HepG2 (cell line): ENCODE measurements around the gene ANKRD52. TPM values are rescaled to one million over a fixed set of nuclear protein-coding genes. Genes with fewer than 3 reads are reported as not detected.

Experiments used
- AKAP8 ChIP-seq: sonication (generic); formaldehyde crosslinking; IDR thresholded peaks from 2 replicates; pipeline ENCODE4 v1.5.1; 2020; ENCODE audit warnings: mild to moderate bottlenecking, missing genetic modification reagents
- CBX2 ChIP-seq, 2 experiments: fragments of 200-600 bp in 1 of 2; sonication (generic); formaldehyde crosslinking in 1 of 2; IDR thresholded peaks; 2 replicates each; pipeline versions ENCODE4 v1.7.0 to v1.8.1; 2018 to 2022; ENCODE audit warnings: low read depth in 2 of 2, low read length in 1 of 2, mild to moderate bottlenecking in 1 of 2, missing genetic modification reagents in 1 of 2
- CBX5 ChIP-seq: sonication (generic); formaldehyde crosslinking; IDR thresholded peaks from 2 replicates; pipeline ENCODE4 v1.4.0; 2020; ENCODE audit warnings: missing genetic modification reagents, borderline replicate concordance
- ELF1 ChIP-seq: sonication (generic); formaldehyde crosslinking; IDR thresholded peaks from 2 replicates; pipeline ENCODE4 v1.4.0; 2020; ENCODE audit warnings: missing genetic modification reagents
- GATAD1 ChIP-seq: IDR thresholded peaks from 2 replicates; pipeline ENCODE4 v1.6.1; 2016; ENCODE audit warnings: missing genetic modification reagents, missing compliant biosample characterization
- HHEX ChIP-seq: IDR thresholded peaks from 2 replicates; pipeline ENCODE4 v1.6.1; 2016; ENCODE audit warnings: control low read depth
- HIVEP1 ChIP-seq: sonication (generic); formaldehyde crosslinking; IDR thresholded peaks from 2 replicates; pipeline ENCODE4 v1.4.0; 2020; ENCODE audit warnings: mild to moderate bottlenecking, missing genetic modification reagents
- HOXA5 ChIP-seq: sonication (generic); formaldehyde crosslinking; IDR thresholded peaks from 2 replicates; pipeline ENCODE4 v1.4.0; 2020; ENCODE audit warnings: missing genetic modification reagents
- PCBP1 ChIP-seq: fragments of 200-400 bp; formaldehyde crosslinking; IDR thresholded peaks from 2 replicates; pipeline ENCODE4 v1.6.1; 2017; ENCODE audit warnings: mild to moderate bottlenecking, low read depth, low read length, borderline replicate concordance
- SAFB2 ChIP-seq: sonication (generic); formaldehyde crosslinking; IDR thresholded peaks from 2 replicates; pipeline ENCODE4 v1.5.1; 2020; ENCODE audit warnings: missing genetic modification reagents, low read depth, mild to moderate bottlenecking, borderline replicate concordance
- TCF7L2 ChIP-seq: IDR thresholded peaks from 2 replicates; pipeline ENCODE4 v1.6.1; 2011; ENCODE audit warnings: mild to moderate bottlenecking, low read depth, low read length, moderate library complexity
- ZNF253 ChIP-seq: sonication (generic); formaldehyde crosslinking; IDR thresholded peaks from 2 replicates; pipeline ENCODE4 v1.8.0; 2022; ENCODE audit warnings: mild to moderate bottlenecking, missing genetic modification reagents, borderline replicate concordance
- ZNF451 ChIP-seq: sonication (generic); formaldehyde crosslinking; IDR thresholded peaks from 2 replicates; pipeline ENCODE4 v1.5.0; 2020; ENCODE audit warnings: mild to moderate bottlenecking, missing genetic modification reagents
- ZNF776 ChIP-seq: sonication (generic); formaldehyde crosslinking; IDR thresholded peaks from 2 replicates; pipeline ENCODE4 v1.4.0; 2020; ENCODE audit warnings: mild to moderate bottlenecking, missing genetic modification reagents
- polyA plus RNA-seq, 8 experiments: library from polyadenylated mRNA; depleted of rRNA in 3 of 8; stranded (reverse) in 7 of 8; unstranded in 1 of 8; fragments of >200 nt; fragmentation: Illumina TruSeq in 4 of 8; extraction: Trizol in 4 of 8; gene quantifications; 2 replicates each; pipeline versions ENCODE4 v1.2.1 to v1.2.3, GENCODE V29; 2011 to 2016; ENCODE audit warnings: low read depth in 4 of 8, missing spikeins in 1 of 8, mixed read lengths in 1 of 8; ENCODE audit not compliant: insufficient read depth in 1 of 8
- total RNA-seq, 5 experiments: library from RNA; depleted of rRNA; stranded (reverse); fragments of >200 nt; fragmentation: Illumina TruSeq; extraction: Trizol; gene quantifications; 2 replicates each; pipeline ENCODE4 v1.2.3, GENCODE V29; 2016; ENCODE audit warnings: low read depth in 1 of 5
- TF ChIP-seq, protein P1 (sequence below): sonication (generic); formaldehyde crosslinking; IDR thresholded peaks from 2 replicates; pipeline ENCODE4 v1.4.0; 2020; ENCODE audit warnings: missing genetic modification reagents
- TF ChIP-seq, protein P2 (sequence below): sonication (generic); formaldehyde crosslinking; IDR thresholded peaks from 2 replicates; pipeline ENCODE4 v1.5.0; 2020; ENCODE audit warnings: mild to moderate bottlenecking, missing genetic modification reagents, moderate library complexity
- TF ChIP-seq, protein P3 (sequence below), 2 experiments: sonication (generic) in 1 of 2; formaldehyde crosslinking in 1 of 2; IDR thresholded peaks; 2 replicates each; pipeline versions ENCODE4 v1.4.0 to v1.6.1; 2018 to 2020; ENCODE audit warnings: missing genetic modification reagents in 2 of 2, borderline replicate concordance in 1 of 2, low read depth in 1 of 2, mild to moderate bottlenecking in 1 of 2, missing biosample characterization in 1 of 2
- TF ChIP-seq, protein P4 (sequence below): sonication (generic); formaldehyde crosslinking; IDR thresholded peaks from 2 replicates; pipeline ENCODE4 v1.4.0; 2020; ENCODE audit warnings: missing genetic modification reagents
- TF ChIP-seq, protein P5 (sequence below): sonication (generic); formaldehyde crosslinking; IDR thresholded peaks from 2 replicates; pipeline ENCODE4 v1.5.1; 2020; ENCODE audit warnings: missing genetic modification reagents, mild to moderate bottlenecking, borderline replicate concordance

ANKRD52 gene
- total and polyA plus RNA-seq, 2 of the 13 experiments (the other 11 are each of a cell fraction or from before 2014, with no cell fraction given) = 7.8 to 9.2 TPM

DNA sequence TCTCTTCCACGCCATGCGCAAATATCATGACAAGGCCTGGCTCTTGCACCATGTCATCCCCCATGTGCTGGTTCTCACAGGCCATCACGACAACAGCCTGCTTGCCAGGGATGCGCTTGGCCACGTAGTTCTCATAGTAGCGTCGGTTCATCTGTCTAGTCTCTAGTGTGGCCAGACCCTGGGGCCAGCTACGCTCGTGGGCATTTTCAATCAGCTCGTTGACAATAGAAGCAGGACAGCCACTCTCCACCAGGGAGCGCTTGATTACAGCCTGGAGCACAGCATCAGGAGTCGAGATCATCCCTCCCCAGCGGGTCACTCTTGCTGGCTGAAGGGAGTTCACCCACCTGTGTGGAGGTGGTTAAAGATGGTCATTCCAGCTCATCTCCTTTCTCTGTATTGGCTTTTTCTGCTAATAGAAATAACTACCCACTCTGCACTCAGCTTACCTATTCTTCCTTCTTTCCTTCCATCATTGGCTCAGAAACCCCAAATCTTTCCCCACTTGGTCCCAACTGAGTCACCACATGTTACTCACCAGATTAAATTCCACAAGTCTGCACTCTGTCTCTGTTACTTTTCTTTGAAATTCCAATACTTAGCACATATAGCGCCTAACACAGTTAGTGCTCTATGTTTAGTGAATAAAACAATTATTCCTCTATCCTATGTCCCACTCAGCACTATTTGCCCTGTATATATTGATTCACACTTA is 51.6 kb downstream of the ANKRD52 start (continued):
- no peak for TF ChIP-seq ZNF253 (CRISPR knock-in tag)
- TF ChIP-seq TCF7L2 = no peak
- TF ChIP-seq, protein P1, sequence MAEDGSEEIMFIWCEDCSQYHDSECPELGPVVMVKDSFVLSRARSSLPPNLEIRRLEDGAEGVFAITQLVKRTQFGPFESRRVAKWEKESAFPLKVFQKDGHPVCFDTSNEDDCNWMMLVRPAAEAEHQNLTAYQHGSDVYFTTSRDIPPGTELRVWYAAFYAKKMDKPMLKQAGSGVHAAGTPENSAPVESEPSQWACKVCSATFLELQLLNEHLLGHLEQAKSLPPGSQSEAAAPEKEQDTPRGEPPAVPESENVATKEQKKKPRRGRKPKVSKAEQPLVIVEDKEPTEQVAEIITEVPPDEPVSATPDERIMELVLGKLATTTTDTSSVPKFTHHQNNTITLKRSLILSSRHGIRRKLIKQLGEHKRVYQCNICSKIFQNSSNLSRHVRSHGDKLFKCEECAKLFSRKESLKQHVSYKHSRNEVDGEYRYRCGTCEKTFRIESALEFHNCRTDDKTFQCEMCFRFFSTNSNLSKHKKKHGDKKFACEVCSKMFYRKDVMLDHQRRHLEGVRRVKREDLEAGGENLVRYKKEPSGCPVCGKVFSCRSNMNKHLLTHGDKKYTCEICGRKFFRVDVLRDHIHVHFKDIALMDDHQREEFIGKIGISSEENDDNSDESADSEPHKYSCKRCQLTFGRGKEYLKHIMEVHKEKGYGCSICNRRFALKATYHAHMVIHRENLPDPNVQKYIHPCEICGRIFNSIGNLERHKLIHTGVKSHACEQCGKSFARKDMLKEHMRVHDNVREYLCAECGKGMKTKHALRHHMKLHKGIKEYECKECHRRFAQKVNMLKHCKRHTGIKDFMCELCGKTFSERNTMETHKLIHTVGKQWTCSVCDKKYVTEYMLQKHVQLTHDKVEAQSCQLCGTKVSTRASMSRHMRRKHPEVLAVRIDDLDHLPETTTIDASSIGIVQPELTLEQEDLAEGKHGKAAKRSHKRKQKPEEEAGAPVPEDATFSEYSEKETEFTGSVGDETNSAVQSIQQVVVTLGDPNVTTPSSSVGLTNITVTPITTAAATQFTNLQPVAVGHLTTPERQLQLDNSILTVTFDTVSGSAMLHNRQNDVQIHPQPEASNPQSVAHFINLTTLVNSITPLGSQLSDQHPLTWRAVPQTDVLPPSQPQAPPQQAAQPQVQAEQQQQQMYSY (CRISPR knock-in tag) = no peak
- TF ChIP-seq ZNF776 (CRISPR knock-in tag) = no peak
- TF ChIP-seq, protein P2, sequence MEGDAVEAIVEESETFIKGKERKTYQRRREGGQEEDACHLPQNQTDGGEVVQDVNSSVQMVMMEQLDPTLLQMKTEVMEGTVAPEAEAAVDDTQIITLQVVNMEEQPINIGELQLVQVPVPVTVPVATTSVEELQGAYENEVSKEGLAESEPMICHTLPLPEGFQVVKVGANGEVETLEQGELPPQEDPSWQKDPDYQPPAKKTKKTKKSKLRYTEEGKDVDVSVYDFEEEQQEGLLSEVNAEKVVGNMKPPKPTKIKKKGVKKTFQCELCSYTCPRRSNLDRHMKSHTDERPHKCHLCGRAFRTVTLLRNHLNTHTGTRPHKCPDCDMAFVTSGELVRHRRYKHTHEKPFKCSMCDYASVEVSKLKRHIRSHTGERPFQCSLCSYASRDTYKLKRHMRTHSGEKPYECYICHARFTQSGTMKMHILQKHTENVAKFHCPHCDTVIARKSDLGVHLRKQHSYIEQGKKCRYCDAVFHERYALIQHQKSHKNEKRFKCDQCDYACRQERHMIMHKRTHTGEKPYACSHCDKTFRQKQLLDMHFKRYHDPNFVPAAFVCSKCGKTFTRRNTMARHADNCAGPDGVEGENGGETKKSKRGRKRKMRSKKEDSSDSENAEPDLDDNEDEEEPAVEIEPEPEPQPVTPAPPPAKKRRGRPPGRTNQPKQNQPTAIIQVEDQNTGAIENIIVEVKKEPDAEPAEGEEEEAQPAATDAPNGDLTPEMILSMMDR (CRISPR knock-in tag) = peak; percentile 83
- TF ChIP-seq HHEX (CRISPR knock-in tag) = no peak
- TF ChIP-seq, protein P3, sequence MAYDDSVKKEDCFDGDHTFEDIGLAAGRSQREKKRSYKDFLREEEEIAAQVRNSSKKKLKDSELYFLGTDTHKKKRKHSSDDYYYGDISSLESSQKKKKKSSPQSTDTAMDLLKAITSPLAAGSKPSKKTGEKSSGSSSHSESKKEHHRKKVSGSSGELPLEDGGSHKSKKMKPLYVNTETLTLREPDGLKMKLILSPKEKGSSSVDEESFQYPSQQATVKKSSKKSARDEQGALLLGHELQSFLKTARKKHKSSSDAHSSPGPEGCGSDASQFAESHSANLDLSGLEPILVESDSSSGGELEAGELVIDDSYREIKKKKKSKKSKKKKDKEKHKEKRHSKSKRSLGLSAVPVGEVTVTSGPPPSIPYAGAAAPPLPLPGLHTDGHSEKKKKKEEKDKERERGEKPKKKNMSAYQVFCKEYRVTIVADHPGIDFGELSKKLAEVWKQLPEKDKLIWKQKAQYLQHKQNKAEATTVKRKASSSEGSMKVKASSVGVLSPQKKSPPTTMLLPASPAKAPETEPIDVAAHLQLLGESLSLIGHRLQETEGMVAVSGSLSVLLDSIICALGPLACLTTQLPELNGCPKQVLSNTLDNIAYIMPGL (CRISPR knock-in tag; IDR thresholded peaks at IDR 0.05; ENCODE audit: borderline replicate concordance in 1 of 2, low read depth in 1 of 2) = 0 out of 4 replicates have a peak, but pooled peaks of 1 of the 2 experiments have one; percentile 25
- TF ChIP-seq PCBP1 = no peak
- TF ChIP-seq SAFB2 = no peak
- TF ChIP-seq CBX2 (IDR thresholded peaks at IDR 0.05; ENCODE audit: low read depth, low read length) = no peak
- TF ChIP-seq CBX2 (CRISPR knock-in tag; IDR thresholded peaks at IDR 0.05; ENCODE audit: low read depth) = no peak
- TF ChIP-seq HOXA5 (CRISPR knock-in tag) = no peak
- TF ChIP-seq, protein P4, sequence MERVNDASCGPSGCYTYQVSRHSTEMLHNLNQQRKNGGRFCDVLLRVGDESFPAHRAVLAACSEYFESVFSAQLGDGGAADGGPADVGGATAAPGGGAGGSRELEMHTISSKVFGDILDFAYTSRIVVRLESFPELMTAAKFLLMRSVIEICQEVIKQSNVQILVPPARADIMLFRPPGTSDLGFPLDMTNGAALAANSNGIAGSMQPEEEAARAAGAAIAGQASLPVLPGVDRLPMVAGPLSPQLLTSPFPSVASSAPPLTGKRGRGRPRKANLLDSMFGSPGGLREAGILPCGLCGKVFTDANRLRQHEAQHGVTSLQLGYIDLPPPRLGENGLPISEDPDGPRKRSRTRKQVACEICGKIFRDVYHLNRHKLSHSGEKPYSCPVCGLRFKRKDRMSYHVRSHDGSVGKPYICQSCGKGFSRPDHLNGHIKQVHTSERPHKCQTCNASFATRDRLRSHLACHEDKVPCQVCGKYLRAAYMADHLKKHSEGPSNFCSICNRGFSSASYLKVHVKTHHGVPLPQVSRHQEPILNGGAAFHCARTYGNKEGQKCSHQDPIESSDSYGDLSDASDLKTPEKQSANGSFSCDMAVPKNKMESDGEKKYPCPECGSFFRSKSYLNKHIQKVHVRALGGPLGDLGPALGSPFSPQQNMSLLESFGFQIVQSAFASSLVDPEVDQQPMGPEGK (CRISPR knock-in tag) = 0 out of 2 replicates have a peak, but pooled peaks have one; percentile 12
- no peak for TF ChIP-seq HIVEP1 (CRISPR knock-in tag)
- TF ChIP-seq AKAP8 = no peak
- no peak for TF ChIP-seq ELF1 (CRISPR knock-in tag)
- no peak for TF ChIP-seq GATAD1 (CRISPR knock-in tag)
- no peak for TF ChIP-seq CBX5 (CRISPR knock-in tag)
- TF ChIP-seq ZNF451 (CRISPR knock-in tag) = no peak
- TF ChIP-seq, protein P5, sequence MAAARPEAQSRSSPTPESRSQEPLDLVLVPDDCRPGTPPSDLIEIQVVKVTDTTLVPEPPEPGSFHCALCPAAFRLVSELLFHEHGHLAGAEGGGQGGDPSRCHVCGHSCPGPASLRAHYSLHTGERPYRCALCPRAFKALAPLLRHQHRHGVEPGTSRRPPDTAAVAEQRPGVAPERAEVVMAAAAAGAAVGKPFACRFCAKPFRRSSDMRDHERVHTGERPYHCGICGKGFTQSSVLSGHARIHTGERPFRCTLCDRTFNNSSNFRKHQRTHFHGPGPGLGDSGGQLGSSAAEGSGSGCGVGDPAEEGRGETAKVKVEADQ (CRISPR knock-in tag) = no peak
